Natural killer cell (primary cell): Measurements from ENCODE around the gene ZNF543. TPM values are rescaled to one million over a fixed set of nuclear protein-coding genes. Genes with fewer than 3 reads are reported as not detected.
"Not testable (repeated sequence)": the region's sequence is repeated elsewhere in the genome, so short reads cannot be mapped to it uniquely, and the experiment has no call there.

ENCODE experiments used
- ATAC-seq, 3 donors: fragments of 150-1000 bp in 2 of 3; fragments of 200-7000 bp in 1 of 3; cut with Tn5 transposase; 1 replicate in 1 of 3; 2 replicates in 2 of 3; pipeline ENCODE4 v1.10.0; 2021; ENCODE audit warnings: mild to moderate bottlenecking in 2 of 3, moderate library complexity in 2 of 3
- DNase-seq, 2 donors: peaks; one replicate each; pipeline versions ENCODE4 v3.0.0 to v3.0.0-alpha.2; 2013 to 2021; ENCODE audit warnings: mixed read lengths in 1 of 2
- H3K27ac ChIP-seq: one replicate; pipeline ENCODE4 v1.5.1; 2013; ENCODE audit warnings: mild to moderate bottlenecking, low read length
- H3K27me3 ChIP-seq: one replicate; pipeline ENCODE4 v1.6.1; 2013; ENCODE audit warnings: low read length; ENCODE audit not compliant: control insufficient read depth, insufficient read depth
- H3K36me3 ChIP-seq: one replicate; pipeline ENCODE4 v1.6.1; 2013; ENCODE audit warnings: low read length; ENCODE audit not compliant: control insufficient read depth, insufficient read depth
- H3K4me1 ChIP-seq: one replicate; pipeline ENCODE4 v1.6.1; 2013; ENCODE audit warnings: low read length; ENCODE audit not compliant: control insufficient read depth, insufficient read depth
- H3K4me3 ChIP-seq: one replicate; pipeline ENCODE4 v1.5.1; 2013; ENCODE audit warnings: low read length
- H3K9me3 ChIP-seq: one replicate; pipeline ENCODE4 v1.6.1; 2013; ENCODE audit warnings: low read length; ENCODE audit not compliant: control insufficient read depth, insufficient read depth
- H3K27ac Mint-ChIP-seq, 2 donors: one replicate each; pipeline ENCODE4 v1.8.0; 2022; ENCODE audit warnings: mild to moderate bottlenecking in 2 of 2, mixed read lengths in 2 of 2, moderate library complexity in 1 of 2
- H3K27me3 Mint-ChIP-seq, 2 donors: one replicate each; pipeline ENCODE4 v1.8.0; 2022; ENCODE audit warnings: low read depth in 2 of 2, mixed read lengths in 2 of 2
- H3K36me3 Mint-ChIP-seq: one replicate; pipeline ENCODE4 v1.8.0; 2022; ENCODE audit warnings: mixed read lengths
- H3K4me1 Mint-ChIP-seq, 2 donors: one replicate each; pipeline ENCODE4 v1.8.0; 2022; ENCODE audit warnings: mixed read lengths in 2 of 2
- H3K4me3 Mint-ChIP-seq: one replicate; pipeline ENCODE4 v1.8.0; 2022; ENCODE audit warnings: mild to moderate bottlenecking, moderate library complexity, mixed read lengths
- H3K9me3 Mint-ChIP-seq, 2 donors: one replicate each; pipeline ENCODE4 v1.8.0; 2022; ENCODE audit warnings: mixed read lengths in 2 of 2
- CTCF ChIP-seq: fragments of 200-600 bp; IDR thresholded peaks from one replicate; pipeline ENCODE4 v1.8.0; 2022; ENCODE audit warnings: antibody characterized with exemption
- WGBS: methylation state at CpG from one replicate; pipeline ENCODE4 v1.1.7; 2013; ENCODE audit warnings: missing lambda C conversion rate; ENCODE audit not compliant: insufficient coverage; 5-methylcytosine and 5-hydroxymethylcytosine counted together
- intact Hi-C: fragments of 100-400 bp; cut with micrococcal nuclease; formaldehyde crosslinking; loops from one replicate; pipeline ENCODE4 v1.14.2; 2022
- total RNA-seq, 4 donors: library from RNA; stranded (reverse); fragments of 120-200 nt in 1 of 4; gene quantifications; one replicate each; pipeline versions ENCODE4 v1.2.3 to v1.2.4, GENCODE V29; 2013 to 2022

Gene ZNF543
- total RNA-seq, 3 donors from 2014 or later (not counting 1 experiment from before 2014, with no cell fraction given), result 4.7 to 7.2 (median 5.9) TPM

- no peak for DNase-seq
These were observed 43.8 kb upstream of the ZNF543 start for GRCh38 chr19:57276430-57276829.

GRCh38 chr19:57278481-57278880, 41.8 kb upstream of the ZNF543 start:
- H3K36me3 ChIP-seq, H3K4me3 Mint-ChIP-seq, H3K4me3 ChIP-seq, H3K27me3 ChIP-seq, H3K27me3 Mint-ChIP-seq, H3K36me3 Mint-ChIP-seq, H3K9me3 Mint-ChIP-seq, intact Hi-C loops, H3K27ac ChIP-seq, DNase-seq, H3K27ac Mint-ChIP-seq, H3K9me3 ChIP-seq, ATAC-seq: not testable (repeated sequence)
- peaks cover 21% of the 10 kb centered on the region in 2 donors for H3K4me1 Mint-ChIP-seq
- peaks cover 30% of the 10 kb centered on the region for H3K4me1 ChIP-seq
- WGBS, result 63% methylated on average over 2 of the region's 2 CpGs

More at GRCh38 chr19:57276430-57276829, 43.8 kb upstream of the ZNF543 start:
- Mint-ChIP-seq H3K4me3 (no peak overlapping the region), H3K27me3 (no peaks in the 10 kb centered on the region), H3K27ac (no peak overlapping the region), H3K4me1 (peaks cover 7 to 8% of the 10 kb centered on the region in 2 donors), H3K9me3 (no peaks in the 10 kb centered on the region), H3K36me3 (no peaks in the 10 kb centered on the region)
- Histone ChIP-seq H3K9me3 (no peaks in the 10 kb centered on the region), H3K27me3 (no peaks in the 10 kb centered on the region), H3K27ac (no peak overlapping the region), H3K4me3 (no peak overlapping the region), H3K36me3 (no peaks in the 10 kb centered on the region), H3K4me1 (peaks cover 16% of the 10 kb centered on the region)
- no peak for TF ChIP-seq CTCF
- intact Hi-C loops, result no loop called here
- ATAC-seq, result no peak
- WGBS, result 89% methylated on average over 1 of the region's 1 CpG

GRCh38 chr19:57279418-57280164, 40.7 kb upstream of the ZNF543 start:
- Histone ChIP-seq H3K27ac (peak overlapping the region; percentile 97), H3K36me3 (peaks cover 7% of the 10 kb centered on the region), H3K27me3 (no peaks in the 10 kb centered on the region), H3K4me3 (peak overlapping the region; percentile 55), H3K9me3 (no peaks in the 10 kb centered on the region), H3K4me1 (peaks cover 30% of the 10 kb centered on the region)
- Mint-ChIP-seq H3K27ac (no peak overlapping the region), H3K27me3 (no peaks in the 10 kb centered on the region), H3K9me3 (no peaks in the 10 kb centered on the region), H3K4me3 (no peak overlapping the region), H3K36me3 (no peaks in the 10 kb centered on the region), H3K4me1 (peaks cover 21% of the 10 kb centered on the region in 2 donors)
- WGBS, result 6% methylated on average over 24 of the region's 25 CpGs
- TF ChIP-seq CTCF, result no peak
- intact Hi-C loops, result loop anchor here (1.0 to 2.0 kb wide), 6 partner anchors 39 to 132 kb away; partner anchors contain the start of genes TRAPPC2B, ZNF17, ZNF304 and ZNF543
- peak; percentile 77 to 89 (median 78) for ATAC-seq
- DNase-seq, result peak; percentile 79 to 92

GRCh38 chr19:57280165-57280961, 39.9 kb upstream of the ZNF543 start, which contains the start of gene ZNF460:
TSS of gene ZNF460 (plus strand) at chr19:57280485. CDS start at chr19:57280807, 322 bp downstream.
- peak; percentile 98 for DNase-seq
- peak; percentile 8 for TF ChIP-seq CTCF
- Histone ChIP-seq H3K36me3 (peaks cover 14% of the 10 kb centered on the region), H3K4me1 (peaks cover 30% of the 10 kb centered on the region), H3K4me3 (peak within 1 kb of the TSS; percentile 55), H3K27me3 (no peaks in the 10 kb centered on the region), H3K27ac (peak within 1 kb of the TSS; percentile 97), H3K9me3 (no peaks in the 10 kb centered on the region)
- peaks cover 26 to 27% of the 10 kb centered on the region in 2 donors for H3K4me1 Mint-ChIP-seq
- H3K9me3 Mint-ChIP-seq, result no peaks in the 10 kb centered on the region
- under 1% methylated on average over 71 of the region's 71 CpGs for WGBS
- no peaks in the 10 kb centered on the region for H3K27me3 Mint-ChIP-seq
- no peak within 1 kb of the TSS for H3K27ac Mint-ChIP-seq
- no peak within 1 kb of the TSS for H3K4me3 Mint-ChIP-seq
- intact Hi-C loops, result loop anchor here (1.0 to 2.0 kb wide), 6 partner anchors 40 to 131 kb away; partner anchors contain the start of genes TRAPPC2B, ZNF17, ZNF304 and ZNF543
- ATAC-seq, result peak; percentile 87 to 96 (median 88)
- H3K36me3 Mint-ChIP-seq, result peaks cover 5% of the 10 kb centered on the region
